ENCODE results near the gene F10. TPM values are rescaled to one million over a fixed set of nuclear protein-coding genes. Genes with fewer than 3 reads are reported as not detected.

The F10 gene
- total and polyA plus RNA-seq, 2 of the 13 experiments (the other 11 are each of a cell fraction or from before 2014, with no cell fraction given) = 58.4 to 237 TPM

DNA sequence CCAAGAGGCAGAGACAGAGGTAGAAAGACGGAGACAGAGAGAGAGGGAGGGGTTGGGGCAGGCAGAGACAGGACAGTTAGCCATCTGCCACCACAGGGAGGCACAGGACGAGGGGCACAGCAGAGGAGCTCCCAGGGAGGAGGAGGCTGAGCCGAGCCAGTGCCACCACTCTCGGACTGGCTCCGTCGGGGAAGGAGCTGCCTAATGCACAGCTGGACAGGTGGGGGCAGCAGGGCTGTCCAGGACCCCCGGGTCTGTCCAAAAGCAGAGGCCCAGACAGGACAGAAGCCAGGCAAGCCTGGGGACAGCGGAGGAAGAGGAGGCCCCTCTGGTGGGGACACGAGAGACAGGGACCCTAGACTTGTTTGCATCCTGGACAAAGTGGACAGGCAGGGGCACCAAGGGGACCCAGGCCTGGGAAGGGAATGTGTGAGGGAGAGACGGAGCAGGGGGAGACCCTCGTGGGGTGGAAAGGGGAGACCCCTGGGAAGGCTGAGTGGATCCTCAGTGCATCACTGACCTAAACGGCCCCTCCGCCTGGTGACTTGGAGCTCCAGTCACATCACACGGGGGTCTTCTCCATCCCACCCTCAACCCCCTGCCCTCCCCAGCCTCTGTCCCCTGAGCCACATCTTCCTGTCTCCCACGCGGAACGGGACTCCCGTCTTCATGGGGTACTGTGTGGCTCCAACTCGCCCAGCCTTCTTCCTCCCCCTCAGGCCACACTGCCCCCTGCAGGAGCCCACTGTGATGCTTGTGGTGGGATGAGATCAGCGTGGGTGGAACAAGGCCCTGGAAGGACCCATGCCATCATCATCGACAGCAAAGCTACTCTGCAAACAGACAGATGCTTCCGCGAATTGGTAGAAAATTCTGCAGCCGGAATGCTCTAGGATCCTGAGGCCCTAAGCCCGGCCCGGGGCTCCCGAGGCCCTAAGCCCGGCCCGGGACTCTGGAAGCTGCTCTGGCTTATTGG lies 915 bp downstream of the F10 start (continued):
- TF ChIP-seq ZNF263 (CRISPR knock-in tag; IDR thresholded peaks at IDR 0.05) (0 out of 2 replicates have a peak, but pooled peaks have one; percentile 43), ZNF234 (CRISPR knock-in tag; conservative IDR thresholded peaks at IDR 0.05) (no peak), CCDC6 (CRISPR knock-in tag; IDR thresholded peaks at IDR 0.05) (no peak), HOXA9 (CRISPR knock-in tag; IDR thresholded peaks at IDR 0.05; ENCODE audit: borderline replicate concordance) (no peak), PAWR (CRISPR knock-in tag; IDR thresholded peaks at IDR 0.05; ENCODE audit: borderline replicate concordance) (no peak), CCAR2 (optimal IDR thresholded peaks at IDR 0.05; ENCODE audit: low read depth, low read length) (no peak), NFE2L2 (IDR thresholded peaks at IDR 0.05; ENCODE audit: low read length) (no peak), RXRA (CRISPR knock-in tag; IDR thresholded peaks at IDR 0.05) (no peak), ZNF121 (CRISPR knock-in tag; IDR thresholded peaks at IDR 0.05) (peak; percentile 4; the same call in 1 of the 2 replicates), MTERF4 (CRISPR knock-in tag; IDR thresholded peaks at IDR 0.05) (no peak), ZNF891 (CRISPR knock-in tag; IDR thresholded peaks at IDR 0.05) (0 out of 2 replicates have a peak, but pooled peaks have one; percentile 65), SRSF1 (optimal IDR thresholded peaks at IDR 0.05; ENCODE audit: low read depth, low read length) (no peak), ELF1 (CRISPR knock-in tag; IDR thresholded peaks at IDR 0.05) (no peak), ZNF572 (CRISPR knock-in tag; IDR thresholded peaks at IDR 0.05) (no peak; the same call in 1 of the 2 replicates), ZNF780A (CRISPR knock-in tag; IDR thresholded peaks at IDR 0.05) (0 out of 2 replicates have a peak, but pooled peaks have one; percentile 3), STAG1 (CRISPR knock-in tag; IDR thresholded peaks at IDR 0.05) (peak; percentile 72), KLF6 (CRISPR knock-in tag; IDR thresholded peaks at IDR 0.05) (0 out of 2 replicates have a peak, but pooled peaks have one; percentile 1), ZNF782 (CRISPR knock-in tag; IDR thresholded peaks at IDR 0.05; ENCODE audit: borderline replicate concordance) (0 out of 2 replicates have a peak, but pooled peaks have one; percentile 10)
- TF ChIP-seq, protein P1, sequence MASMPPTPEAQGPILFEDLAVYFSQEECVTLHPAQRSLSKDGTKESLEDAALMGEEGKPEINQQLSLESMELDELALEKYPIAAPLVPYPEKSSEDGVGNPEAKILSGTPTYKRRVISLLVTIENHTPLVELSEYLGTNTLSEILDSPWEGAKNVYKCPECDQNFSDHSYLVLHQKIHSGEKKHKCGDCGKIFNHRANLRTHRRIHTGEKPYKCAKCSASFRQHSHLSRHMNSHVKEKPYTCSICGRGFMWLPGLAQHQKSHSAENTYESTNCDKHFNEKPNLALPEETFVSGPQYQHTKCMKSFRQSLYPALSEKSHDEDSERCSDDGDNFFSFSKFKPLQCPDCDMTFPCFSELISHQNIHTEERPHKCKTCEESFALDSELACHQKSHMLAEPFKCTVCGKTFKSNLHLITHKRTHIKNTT (CRISPR knock-in tag; IDR thresholded peaks at IDR 0.05) = no peak
- TF ChIP-seq, protein P2, sequence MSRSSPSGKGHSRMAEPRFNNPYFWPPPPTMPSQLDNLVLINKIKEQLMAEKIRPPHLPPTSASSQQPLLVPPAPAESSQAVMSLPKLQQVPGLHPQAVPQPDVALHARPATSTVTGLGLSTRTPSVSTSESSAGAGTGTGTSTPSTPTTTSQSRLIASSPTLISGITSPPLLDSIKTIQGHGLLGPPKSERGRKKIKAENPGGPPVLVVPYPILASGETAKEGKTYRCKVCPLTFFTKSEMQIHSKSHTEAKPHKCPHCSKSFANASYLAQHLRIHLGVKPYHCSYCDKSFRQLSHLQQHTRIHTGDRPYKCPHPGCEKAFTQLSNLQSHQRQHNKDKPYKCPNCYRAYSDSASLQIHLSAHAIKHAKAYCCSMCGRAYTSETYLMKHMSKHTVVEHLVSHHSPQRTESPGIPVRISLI (CRISPR knock-in tag; IDR thresholded peaks at IDR 0.05; ENCODE audit: borderline replicate concordance) = no peak
- TF ChIP-seq, protein P3, sequence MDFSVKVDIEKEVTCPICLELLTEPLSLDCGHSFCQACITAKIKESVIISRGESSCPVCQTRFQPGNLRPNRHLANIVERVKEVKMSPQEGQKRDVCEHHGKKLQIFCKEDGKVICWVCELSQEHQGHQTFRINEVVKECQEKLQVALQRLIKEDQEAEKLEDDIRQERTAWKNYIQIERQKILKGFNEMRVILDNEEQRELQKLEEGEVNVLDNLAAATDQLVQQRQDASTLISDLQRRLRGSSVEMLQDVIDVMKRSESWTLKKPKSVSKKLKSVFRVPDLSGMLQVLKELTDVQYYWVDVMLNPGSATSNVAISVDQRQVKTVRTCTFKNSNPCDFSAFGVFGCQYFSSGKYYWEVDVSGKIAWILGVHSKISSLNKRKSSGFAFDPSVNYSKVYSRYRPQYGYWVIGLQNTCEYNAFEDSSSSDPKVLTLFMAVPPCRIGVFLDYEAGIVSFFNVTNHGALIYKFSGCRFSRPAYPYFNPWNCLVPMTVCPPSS (IDR thresholded peaks at IDR 0.05) = no peak
- TF ChIP-seq, protein P4, sequence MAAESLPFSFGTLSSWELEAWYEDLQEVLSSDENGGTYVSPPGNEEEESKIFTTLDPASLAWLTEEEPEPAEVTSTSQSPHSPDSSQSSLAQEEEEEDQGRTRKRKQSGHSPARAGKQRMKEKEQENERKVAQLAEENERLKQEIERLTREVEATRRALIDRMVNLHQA (CRISPR knock-in tag; IDR thresholded peaks at IDR 0.05) = no peak
